Measurements from ENCODE around the gene FXR2.

Gene FXR2

GRCh38 chr17:7573324-7574080 lies 41.2 kb downstream of the FXR2 start:
- peak; percentile 80 to 89 (median 88) for DNase-seq (ENCODE audit: low read depth in 3 of 3)

DNA sequence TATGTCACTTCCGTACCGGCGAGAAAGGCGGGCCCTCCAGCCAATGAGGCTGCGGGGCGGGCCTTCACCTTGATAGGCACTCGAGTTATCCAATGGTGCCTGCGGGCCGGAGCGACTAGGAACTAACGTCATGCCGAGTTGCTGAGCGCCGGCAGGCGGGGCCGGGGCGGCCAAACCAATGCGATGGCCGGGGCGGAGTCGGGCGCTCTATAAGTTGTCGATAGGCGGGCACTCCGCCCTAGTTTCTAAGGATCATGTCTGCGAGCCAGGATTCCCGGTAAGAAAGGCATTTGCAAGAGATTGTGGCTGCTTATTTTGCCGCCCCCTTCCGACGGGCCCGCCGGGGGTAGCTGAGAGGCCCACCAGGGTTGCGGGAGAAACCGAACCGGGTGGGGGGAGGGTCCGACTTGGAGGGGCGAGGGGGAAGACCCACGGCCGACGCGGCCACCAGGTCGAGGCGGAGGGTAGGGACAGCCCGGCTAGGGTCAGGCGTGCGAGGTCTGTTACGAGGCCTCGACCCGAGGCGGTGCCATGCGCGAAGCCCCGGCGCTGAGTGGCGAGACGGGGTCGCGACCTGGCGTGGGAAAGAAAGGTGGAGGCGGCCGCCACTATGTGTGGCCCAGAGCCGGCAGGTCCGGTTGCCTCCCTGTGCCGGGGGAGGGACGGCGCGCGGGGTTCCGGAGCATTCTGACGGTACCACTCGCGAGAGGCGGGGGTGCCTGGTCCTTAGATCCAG lies 41.9 kb downstream of the FXR2 start:
- peak; percentile 99 to 100 (median 99) for DNase-seq (ENCODE audit: low read depth in 3 of 3)

DNA sequence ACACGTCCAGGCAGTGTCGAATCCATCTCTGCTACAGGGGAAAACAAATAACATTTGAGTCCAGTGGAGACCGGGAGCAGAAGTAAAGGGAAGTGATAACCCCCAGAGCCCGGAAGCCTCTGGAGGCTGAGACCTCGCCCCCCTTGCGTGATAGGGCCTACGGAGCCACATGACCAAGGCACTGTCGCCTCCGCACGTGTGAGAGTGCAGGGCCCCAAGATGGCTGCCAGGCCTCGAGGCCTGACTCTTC lies 42.4 kb downstream of the FXR2 start:
- no peak for DNase-seq (ENCODE audit: low read depth in 3 of 3)

DNA sequence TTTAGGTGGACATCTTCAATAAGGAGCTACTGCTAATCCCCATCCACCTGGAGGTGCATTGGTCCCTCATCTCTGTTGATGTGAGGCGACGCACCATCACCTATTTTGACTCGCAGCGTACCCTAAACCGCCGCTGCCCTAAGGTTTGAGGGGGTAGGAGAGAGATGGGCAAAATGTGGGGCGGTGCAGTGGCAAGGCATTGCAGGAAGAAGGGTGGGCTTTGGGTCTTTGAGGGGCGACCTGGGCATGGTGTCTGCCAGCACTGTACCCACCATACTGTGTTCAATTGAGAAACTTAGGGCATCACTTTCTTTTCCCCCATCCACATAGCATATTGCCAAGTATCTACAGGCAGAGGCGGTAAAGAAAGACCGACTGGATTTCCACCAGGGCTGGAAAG lies 44.3 kb downstream of the FXR2 start:
- DNase-seq (ENCODE audit: low read depth in 3 of 3), result no peak

GRCh38 chr17:7569571-7569970 lies 45.1 kb downstream of the FXR2 start:
- DNase-seq (ENCODE audit: low read depth in 3 of 3), result no peak

DNA sequence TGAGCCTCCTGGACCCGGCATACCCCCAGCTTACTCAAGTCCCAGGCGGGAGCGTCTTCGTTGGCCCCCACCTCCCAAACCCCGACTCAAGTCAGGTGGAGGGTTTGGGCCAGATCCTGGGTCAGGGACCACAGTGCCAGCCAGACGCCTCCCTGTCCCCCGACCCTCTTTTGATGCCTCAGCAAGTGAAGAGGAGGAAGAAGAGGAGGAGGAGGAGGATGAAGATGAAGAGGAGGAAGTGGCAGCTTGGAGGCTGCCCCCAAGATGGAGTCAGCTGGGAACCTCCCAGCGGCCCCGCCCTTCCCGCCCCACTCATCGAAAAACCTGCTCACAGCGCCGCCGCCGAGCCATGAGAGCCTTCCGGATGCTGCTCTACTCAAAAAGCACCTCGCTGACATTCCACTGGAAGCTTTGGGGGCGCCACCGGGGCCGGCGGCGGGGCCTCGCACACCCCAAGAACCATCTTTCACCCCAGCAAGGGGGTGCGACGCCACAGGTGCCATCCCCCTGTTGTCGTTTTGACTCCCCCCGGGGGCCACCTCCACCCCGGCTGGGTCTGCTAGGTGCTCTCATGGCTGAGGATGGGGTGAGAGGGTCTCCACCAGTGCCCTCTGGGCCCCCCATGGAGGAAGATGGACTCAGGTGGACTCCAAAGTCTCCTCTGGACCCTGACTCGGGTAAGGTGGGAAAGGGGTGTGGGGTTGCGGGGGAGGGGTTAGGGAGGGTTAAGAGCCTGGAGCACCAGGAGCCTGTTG lies 51.4 kb downstream of the FXR2 start:
- no peak for DNase-seq (ENCODE audit: low read depth in 3 of 3)

DNA sequence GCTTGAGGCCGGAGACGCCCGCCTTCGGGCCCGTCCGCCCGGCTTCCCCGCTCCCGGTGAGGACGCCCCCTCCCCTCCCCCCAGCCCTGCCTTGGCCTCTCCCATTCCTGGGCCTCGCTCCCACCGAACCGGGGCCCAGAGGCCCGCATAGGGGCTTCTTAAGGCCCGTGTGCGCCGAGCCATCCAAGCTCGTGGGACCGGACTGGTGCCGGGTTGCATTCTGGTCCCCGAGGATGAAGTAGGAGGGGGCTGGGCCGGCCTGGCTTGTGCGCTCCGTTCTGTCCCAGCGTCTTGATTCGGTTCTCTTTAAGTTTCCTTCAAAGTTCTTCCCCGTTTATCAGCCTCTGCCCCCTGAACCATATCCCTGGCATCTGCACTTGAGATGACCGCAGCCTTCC lies 52.5 kb downstream of the FXR2 start:
- no peak for DNase-seq (ENCODE audit: low read depth in 3 of 3)

GRCh38 chr17:7561589-7562207 lies 53.0 kb downstream of the FXR2 start, which contains the start of gene SENP3:
SENP3 (plus strand) TSS chr17:7561919; CDS start chr17:7563077, 1,158 bp downstream.
- DNase-seq (ENCODE audit: low read depth in 3 of 3), result peak; percentile 80 to 85 (median 82)

- DNase-seq (ENCODE audit: low read depth in 3 of 3), result peak; percentile 74 to 78 (median 77)
Measured at GRCh38 chr17:7561028-7561575, 53.6 kb downstream of the FXR2 start.

DNA sequence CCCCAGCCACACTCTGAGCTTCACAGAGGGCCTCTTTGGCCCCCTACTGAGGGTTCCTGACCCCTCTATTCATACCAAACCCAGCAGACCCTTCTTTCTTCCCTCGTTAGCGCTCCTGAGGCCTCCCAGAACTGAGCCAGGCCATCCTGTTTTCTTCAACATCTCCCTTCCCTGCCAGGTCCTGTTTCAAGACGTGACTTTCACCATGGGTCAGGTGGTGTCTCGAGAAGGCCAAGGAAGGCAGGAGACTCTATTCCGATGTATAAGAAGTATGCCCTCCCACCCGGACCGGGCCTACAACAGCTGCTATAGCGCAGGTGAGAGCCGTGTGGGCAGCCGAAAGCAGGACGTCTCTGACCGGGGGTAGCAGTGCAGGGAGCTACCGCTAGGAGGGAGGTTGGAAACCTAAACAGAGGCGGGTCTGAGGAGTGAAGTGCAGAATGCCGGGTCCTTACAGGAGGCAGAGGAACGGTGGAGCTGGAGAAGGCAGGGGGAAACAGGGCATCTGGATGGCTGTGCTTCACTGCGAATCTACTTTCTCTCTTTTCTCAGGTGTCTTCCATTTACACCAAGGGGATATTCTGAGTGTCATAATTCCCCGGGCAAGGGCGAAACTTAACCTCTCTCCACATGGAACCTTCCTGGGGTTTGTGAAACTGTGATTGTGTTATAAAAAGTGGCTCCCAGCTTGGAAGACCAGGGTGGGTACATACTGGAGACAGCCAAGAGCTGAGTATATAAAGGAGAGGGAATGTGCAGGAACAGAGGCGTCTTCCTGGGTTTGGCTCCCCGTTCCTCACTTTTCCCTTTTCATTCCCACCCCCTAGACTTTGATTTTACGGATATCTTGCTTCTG lies 54.3 kb downstream of the FXR2 start:
- no peak for DNase-seq (ENCODE audit: low read depth in 3 of 3)

GRCh38 chr17:7559320-7560171 lies 55.2 kb downstream of the FXR2 start:
- no peak for DNase-seq (ENCODE audit: low read depth in 3 of 3)

DNA sequence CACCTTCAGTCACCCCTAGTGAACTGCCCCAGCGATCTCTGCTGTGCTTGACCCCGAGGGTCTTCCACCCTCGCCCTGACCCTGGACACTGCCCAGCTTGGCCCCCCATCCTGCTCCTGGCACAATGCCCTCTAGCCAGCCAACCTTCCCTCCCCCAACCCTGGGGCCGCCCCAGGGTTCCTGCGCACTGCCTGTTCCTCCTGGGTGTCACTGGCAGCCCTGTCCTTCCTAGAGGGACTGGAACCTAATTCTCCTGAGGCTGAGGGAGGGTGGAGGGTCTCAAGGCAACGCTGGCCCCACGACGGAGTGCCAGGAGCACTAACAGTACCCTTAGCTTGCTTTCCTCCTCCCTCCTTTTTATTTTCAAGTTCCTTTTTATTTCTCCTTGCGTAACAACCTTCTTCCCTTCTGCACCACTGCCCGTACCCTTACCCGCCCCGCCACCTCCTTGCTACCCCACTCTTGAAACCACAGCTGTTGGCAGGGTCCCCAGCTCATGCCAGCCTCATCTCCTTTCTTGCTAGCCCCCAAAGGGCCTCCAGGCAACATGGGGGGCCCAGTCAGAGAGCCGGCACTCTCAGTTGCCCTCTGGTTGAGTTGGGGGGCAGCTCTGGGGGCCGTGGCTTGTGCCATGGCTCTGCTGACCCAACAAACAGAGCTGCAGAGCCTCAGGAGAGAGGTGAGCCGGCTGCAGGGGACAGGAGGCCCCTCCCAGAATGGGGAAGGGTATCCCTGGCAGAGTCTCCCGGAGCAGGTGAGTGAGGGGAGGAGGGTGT lies 56.0 kb downstream of the FXR2 start, which contains the start of gene TNFSF13:
TSS of gene TNFSF13 (plus strand) at position 207 of the 776 bp plus-strand sequence. CDS start at position 497, 290 bp downstream.
- no peak for DNase-seq (ENCODE audit: low read depth in 3 of 3)

- DNase-seq (ENCODE audit: low read depth in 3 of 3), result no peak
Measured at GRCh38 chr17:7557775-7558543, 56.7 kb downstream of the FXR2 start.

- DNase-seq (ENCODE audit: low read depth in 3 of 3), result no peak
Measured at GRCh38 chr17:7557147-7557764, 57.4 kb downstream of the FXR2 start.

DNA sequence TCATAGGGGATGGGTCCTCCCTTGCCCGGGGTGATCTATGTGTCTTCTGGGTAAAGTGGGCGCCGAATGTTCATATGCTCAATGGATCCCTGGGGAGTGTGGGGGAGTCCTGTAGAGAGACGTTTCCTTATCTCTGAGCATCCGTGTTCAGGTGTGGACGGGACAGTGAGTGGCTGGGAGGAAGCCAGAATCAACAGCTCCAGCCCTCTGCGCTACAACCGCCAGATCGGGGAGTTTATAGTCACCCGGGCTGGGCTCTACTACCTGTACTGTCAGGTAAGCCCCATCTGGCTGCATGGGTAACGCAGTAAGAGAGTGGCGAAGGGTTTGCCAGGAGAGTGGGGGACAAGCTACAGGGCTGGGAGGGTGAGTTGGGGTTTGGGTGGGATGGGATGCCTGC lies 58.1 kb downstream of the FXR2 start:
- no peak for DNase-seq (ENCODE audit: low read depth in 3 of 3)

- DNase-seq (ENCODE audit: low read depth in 3 of 3), result no peak
Measured at GRCh38 chr17:7555320-7555948, 59.3 kb downstream of the FXR2 start.

DNA sequence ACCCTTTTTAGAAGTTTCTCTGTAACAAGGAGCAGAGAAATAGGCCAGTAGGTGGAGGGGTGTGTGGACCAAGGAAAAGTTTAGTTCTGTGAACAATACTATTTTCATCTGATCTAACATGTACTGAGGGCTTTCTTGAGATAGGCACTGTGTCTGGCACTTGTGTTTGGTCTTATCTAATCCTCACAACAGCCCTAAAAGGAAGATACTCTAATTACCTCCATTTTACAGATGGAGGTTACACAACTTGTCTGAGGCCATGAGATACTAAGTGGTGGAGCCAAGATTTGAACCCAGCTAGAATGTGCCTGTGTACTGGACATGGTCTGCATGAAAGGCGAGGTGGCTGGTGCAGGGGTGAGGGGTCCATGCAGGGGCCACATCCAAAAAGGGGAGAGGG lies 61.3 kb downstream of the FXR2 start:
- no peak for DNase-seq (ENCODE audit: low read depth in 3 of 3)
